Bronchial epithelial cell (primary cell): ENCODE measurements around the gene ADGRG7. TPM values are rescaled to one million over a fixed set of nuclear protein-coding genes. Genes with fewer than 3 reads are reported as not detected.

Experiments used
- DNase-seq: peaks from one replicate; pipeline ENCODE4 v3.0.0-alpha.2; 2010; ENCODE audit warnings: low read depth
- FAIRE-seq: peaks from 2 replicates; lab custom pipeline; 2011; peaks lifted over from hg19 to GRCh38; lab: Jason Lieb, UNC
- H3K27me3 ChIP-seq: 2 replicates; pipeline ENCODE4 v1.5.1; 2011; ENCODE audit warnings: low read length; ENCODE audit not compliant: control insufficient read depth, insufficient read depth
- H3K36me3 ChIP-seq: 2 replicates; pipeline ENCODE4 v1.5.1; 2011; ENCODE audit warnings: low read length; ENCODE audit not compliant: control insufficient read depth, insufficient read depth
- H3K4me3 ChIP-seq: 2 replicates; pipeline ENCODE4 v1.5.1; 2011; ENCODE audit warnings: mild to moderate bottlenecking, low read depth, low read length, control low read depth
- total RNA-seq: library from RNA; depleted of rRNA; stranded (reverse); fragments of >200 nt; gene quantifications from 2 replicates; pipeline ENCODE4 v1.2.1, GENCODE V29; 2014
- TF ChIP-seq, protein P1 (sequence below): IDR thresholded peaks from 2 replicates; pipeline ENCODE4 v1.5.1; 2011; ENCODE audit warnings: mild to moderate bottlenecking, moderate library complexity, low read length, control low read depth, inconsistent platforms; ENCODE audit not compliant: insufficient read depth, severe bottlenecking

Gene ADGRG7
- total RNA-seq, 1 donor from 2014 or later: under 0.01 TPM

DNA sequence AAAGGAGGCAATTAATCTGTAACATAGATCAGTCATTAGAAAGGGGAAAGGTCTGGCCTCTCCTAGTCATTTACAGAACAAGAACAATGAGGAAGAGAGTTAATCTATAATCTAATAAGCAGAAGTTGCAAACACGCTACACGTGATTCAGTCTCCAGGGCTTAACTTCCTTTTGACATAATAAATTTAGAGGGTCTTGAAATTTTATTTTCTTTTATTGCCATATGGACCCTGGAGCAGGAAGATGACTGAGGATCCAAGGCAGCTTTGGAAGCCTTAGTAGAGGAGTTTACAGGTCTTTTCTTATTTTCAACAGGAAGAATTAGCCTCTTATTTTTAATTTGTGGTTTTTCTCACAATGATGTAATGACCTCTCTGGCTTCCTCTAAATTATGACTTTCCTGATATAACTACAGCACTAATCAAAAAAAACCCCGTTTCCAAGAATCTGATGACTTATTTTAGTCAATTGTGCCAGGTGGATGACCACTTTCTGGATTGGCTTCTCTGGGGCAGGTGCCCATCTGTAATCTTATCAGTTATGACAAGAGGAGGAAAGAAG is 32.2 kb downstream of the ADGRG7 start:
- no peaks in the 10 kb centered on the region for H3K36me3 ChIP-seq
- no peaks in the 10 kb centered on the region for H3K27me3 ChIP-seq
- DNase-seq (no peak), FAIRE-seq (no peak)
- no peak overlapping the region for H3K4me3 ChIP-seq
- TF ChIP-seq, protein P1, sequence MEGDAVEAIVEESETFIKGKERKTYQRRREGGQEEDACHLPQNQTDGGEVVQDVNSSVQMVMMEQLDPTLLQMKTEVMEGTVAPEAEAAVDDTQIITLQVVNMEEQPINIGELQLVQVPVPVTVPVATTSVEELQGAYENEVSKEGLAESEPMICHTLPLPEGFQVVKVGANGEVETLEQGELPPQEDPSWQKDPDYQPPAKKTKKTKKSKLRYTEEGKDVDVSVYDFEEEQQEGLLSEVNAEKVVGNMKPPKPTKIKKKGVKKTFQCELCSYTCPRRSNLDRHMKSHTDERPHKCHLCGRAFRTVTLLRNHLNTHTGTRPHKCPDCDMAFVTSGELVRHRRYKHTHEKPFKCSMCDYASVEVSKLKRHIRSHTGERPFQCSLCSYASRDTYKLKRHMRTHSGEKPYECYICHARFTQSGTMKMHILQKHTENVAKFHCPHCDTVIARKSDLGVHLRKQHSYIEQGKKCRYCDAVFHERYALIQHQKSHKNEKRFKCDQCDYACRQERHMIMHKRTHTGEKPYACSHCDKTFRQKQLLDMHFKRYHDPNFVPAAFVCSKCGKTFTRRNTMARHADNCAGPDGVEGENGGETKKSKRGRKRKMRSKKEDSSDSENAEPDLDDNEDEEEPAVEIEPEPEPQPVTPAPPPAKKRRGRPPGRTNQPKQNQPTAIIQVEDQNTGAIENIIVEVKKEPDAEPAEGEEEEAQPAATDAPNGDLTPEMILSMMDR: no peak

DNA sequence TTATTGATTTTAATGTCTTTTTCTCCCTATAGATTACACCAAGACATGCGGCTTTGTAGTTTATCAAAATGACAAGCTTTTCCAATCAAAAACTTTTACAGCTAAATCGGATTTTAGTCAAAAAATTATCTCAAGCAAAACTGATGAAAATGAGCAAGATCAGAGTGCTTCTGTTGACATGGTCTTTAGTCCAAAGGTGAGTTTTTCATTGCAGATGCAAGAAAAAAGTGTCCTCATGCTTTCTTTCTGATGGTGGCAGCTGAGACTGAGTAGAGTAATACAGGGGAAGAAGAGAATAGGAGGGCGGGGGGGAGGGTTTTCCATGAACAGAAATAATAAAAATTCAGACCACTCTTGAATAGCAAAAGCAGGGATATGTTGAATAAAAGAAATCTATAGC is 36.5 kb downstream of the ADGRG7 start:
- no peaks in the 10 kb centered on the region for H3K27me3 ChIP-seq
- H3K4me3 ChIP-seq: no peak overlapping the region
- no peak for DNase-seq
- TF ChIP-seq, protein P1: no peak
- no peaks in the 10 kb centered on the region for H3K36me3 ChIP-seq
- no peak for FAIRE-seq

DNA sequence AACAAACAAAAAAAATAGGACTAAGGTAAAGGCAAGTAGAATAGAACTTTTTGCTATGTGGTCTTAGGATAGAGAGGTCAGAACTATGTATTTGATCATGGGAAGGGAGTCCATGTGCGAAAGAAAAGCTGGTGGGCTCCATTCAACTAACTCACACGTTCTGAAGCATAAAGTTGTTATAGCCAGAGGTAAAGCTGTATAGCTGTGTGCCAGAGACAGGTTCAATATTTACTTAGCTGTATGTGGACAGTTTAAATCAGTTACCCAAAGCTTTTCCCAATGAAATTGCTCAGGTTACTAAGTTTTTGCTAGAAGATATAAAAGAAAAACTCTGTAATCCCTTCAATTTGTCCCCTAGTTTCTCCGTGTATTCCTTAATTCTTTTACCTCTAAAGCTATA is 37.8 kb downstream of the ADGRG7 start:
- FAIRE-seq (no peak), DNase-seq (no peak)
- TF ChIP-seq, protein P1: no peak
- no peak overlapping the region for H3K4me3 ChIP-seq
- H3K36me3 ChIP-seq: no peaks in the 10 kb centered on the region
- no peaks in the 10 kb centered on the region for H3K27me3 ChIP-seq

DNA sequence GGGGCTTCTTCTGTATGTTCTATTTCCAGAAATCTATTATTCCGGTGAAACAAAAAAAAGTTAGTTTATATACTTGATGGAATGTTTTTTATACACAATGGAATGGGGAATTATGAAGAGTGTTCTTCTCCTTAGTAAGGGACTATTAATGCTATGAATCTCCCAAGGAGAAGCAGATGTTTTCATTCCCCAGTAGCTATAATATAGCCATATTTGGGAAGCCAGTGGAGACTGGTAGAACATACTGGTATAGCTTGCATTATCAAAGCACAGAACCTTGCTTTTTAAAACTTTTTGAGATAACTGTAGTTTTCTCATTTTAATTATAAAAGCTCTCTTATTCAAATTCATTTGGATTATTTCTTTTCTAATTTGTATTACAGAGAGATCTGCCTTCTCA is 38.3 kb downstream of the ADGRG7 start:
- Histone ChIP-seq H3K4me3 (no peak overlapping the region), H3K27me3 (no peaks in the 10 kb centered on the region), H3K36me3 (no peaks in the 10 kb centered on the region)
- DNase-seq (no peak), FAIRE-seq (no peak)
- TF ChIP-seq, protein P1: no peak

DNA sequence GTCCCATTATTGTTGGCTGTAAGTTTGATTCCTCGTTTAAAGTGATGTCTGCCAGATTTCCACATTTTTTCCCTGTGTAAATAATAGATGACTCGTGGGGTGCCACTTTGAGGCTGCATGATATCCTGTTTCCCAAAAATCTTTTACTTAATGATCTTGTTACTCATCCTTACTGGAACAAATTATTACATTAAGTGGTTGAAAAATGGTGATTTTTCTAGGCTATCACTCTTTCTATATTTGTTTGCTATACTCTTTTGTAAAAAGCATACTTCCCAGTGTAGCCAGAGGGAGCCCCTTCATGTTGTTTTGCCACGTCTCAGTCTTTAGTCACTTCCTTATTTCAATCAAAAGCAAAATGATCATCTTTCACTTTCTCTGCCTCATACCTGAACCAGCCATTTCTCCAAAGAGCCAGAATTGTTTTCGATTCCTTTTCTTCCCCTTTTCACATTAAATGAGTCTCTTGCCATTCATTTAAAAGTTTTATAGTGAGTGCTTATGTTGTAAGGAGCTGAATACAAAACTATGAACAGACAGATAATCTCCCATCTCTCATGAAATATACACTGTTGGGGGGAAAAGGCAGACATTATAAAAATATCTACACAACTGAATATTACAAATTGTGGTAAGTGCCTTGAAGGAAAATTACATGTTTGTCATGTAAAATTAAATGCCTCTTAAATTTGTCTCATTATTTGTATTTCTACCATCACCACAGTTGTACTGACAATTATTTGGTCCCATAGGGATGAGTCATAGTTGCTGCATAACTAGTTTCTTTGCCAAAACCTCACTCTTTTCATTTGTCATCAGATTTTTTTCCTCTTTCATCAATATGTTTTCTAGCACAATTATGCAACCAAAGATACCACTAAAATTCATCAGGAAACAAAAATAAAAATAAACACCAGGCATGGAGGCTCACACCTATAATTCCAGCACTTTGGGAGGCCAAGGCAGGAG is 41.5 kb downstream of the ADGRG7 start:
- DNase-seq (peak; percentile 86), FAIRE-seq (no peak)
- H3K4me3 ChIP-seq: no peak overlapping the region
- H3K27me3 ChIP-seq: no peaks in the 10 kb centered on the region
- H3K36me3 ChIP-seq: no peaks in the 10 kb centered on the region
- TF ChIP-seq, protein P1: no peak
